Stimulated activated naive CD8-positive, alpha-beta T cell treated with anti-CD3 and anti-CD28 coated beads, Interleukin-15, Interleukin-2, amounts not matched to agents 100 ng/mL and 50 ng/mL, for 24 hours (primary cell): Measurements from ENCODE around the gene RAMAC.
A peak's percentile ranks its signal among the peaks of the same experiment; 100 is the strongest.
"Not testable (repeated sequence)": the region's sequence is repeated elsewhere in the genome, so short reads cannot be mapped to it uniquely, and the experiment has no call there.

Source experiments
- H3K27ac Mint-ChIP-seq: one replicate; pipeline ENCODE4 v1.8.0; 2021; ENCODE audit warnings: mild to moderate bottlenecking, mixed read lengths
- H3K27me3 Mint-ChIP-seq: one replicate; pipeline ENCODE4 v1.8.0; 2021; ENCODE audit warnings: mixed read lengths
- H3K36me3 Mint-ChIP-seq: one replicate; pipeline ENCODE4 v1.8.0; 2021; ENCODE audit warnings: low read depth, mixed read lengths
- H3K4me1 Mint-ChIP-seq: one replicate; pipeline ENCODE4 v1.8.0; 2021; ENCODE audit warnings: low read depth, mixed read lengths
- H3K4me3 Mint-ChIP-seq: one replicate; pipeline ENCODE4 v1.8.0; 2021; ENCODE audit warnings: mild to moderate bottlenecking, mixed read lengths
- H3K9me3 Mint-ChIP-seq: one replicate; pipeline ENCODE4 v1.8.0; 2021; ENCODE audit warnings: mixed read lengths

The RAMAC gene

GRCh38 chr15:83016906-83017305, 30.9 kb downstream of the RAMAC start:
- Mint-ChIP-seq H3K36me3 (peaks cover 38% of the 10 kb centered on the region), H3K27me3 (no peaks in the 10 kb centered on the region), H3K27ac (no peak overlapping the region), H3K4me1 (peaks cover 27% of the 10 kb centered on the region), H3K9me3 (peaks cover 12% of the 10 kb centered on the region), H3K4me3 (no peak overlapping the region)

- Mint-ChIP-seq H3K27ac (no peak overlapping the region), H3K4me1 (peaks cover 15% of the 10 kb centered on the region), H3K9me3 (no peaks in the 10 kb centered on the region), H3K4me3 (no peak overlapping the region), H3K36me3 (peaks cover 30% of the 10 kb centered on the region), H3K27me3 (no peaks in the 10 kb centered on the region)
Observed at GRCh38 chr15:83018436-83018835, 32.4 kb downstream of the RAMAC start.

- Mint-ChIP-seq H3K4me3 (no peak overlapping the region), H3K36me3 (peaks cover 61% of the 10 kb centered on the region), H3K27me3 (no peaks in the 10 kb centered on the region), H3K27ac (no peak overlapping the region), H3K9me3 (no peaks in the 10 kb centered on the region), H3K4me1 (no peaks in the 10 kb centered on the region)
Observed at GRCh38 chr15:83030021-83030420, 44.0 kb downstream of the RAMAC start.

GRCh38 chr15:83031234-83031633, 45.2 kb downstream of the RAMAC start:
- not testable (repeated sequence) for H3K4me1 Mint-ChIP-seq, H3K27me3 Mint-ChIP-seq, H3K9me3 Mint-ChIP-seq, H3K4me3 Mint-ChIP-seq
- Mint-ChIP-seq H3K27ac (peak overlapping the region; percentile 13), H3K36me3 (peaks cover 65% of the 10 kb centered on the region)

- no peak overlapping the region for H3K4me3 Mint-ChIP-seq
- H3K9me3 Mint-ChIP-seq: peaks cover 5% of the 10 kb centered on the region
- H3K27me3 Mint-ChIP-seq: no peaks in the 10 kb centered on the region
- H3K4me1 Mint-ChIP-seq: peaks cover 30% of the 10 kb centered on the region
- no peak overlapping the region for H3K27ac Mint-ChIP-seq
- peaks cover 75% of the 10 kb centered on the region for H3K36me3 Mint-ChIP-seq
Observed at GRCh38 chr15:83036253-83036652, 50.2 kb downstream of the RAMAC start.

GRCh38 chr15:83039206-83039605, 53.2 kb downstream of the RAMAC start:
- Mint-ChIP-seq H3K9me3 (peaks cover 5% of the 10 kb centered on the region), H3K27me3 (no peaks in the 10 kb centered on the region), H3K4me1 (peaks cover 30% of the 10 kb centered on the region), H3K36me3 (peaks cover 78% of the 10 kb centered on the region), H3K27ac (peak overlapping the region; percentile 74), H3K4me3 (no peak overlapping the region)
